Measurements from ENCODE around the gene INPP5E. TPM values are rescaled to one million over a fixed set of nuclear protein-coding genes. Genes with fewer than 3 reads are reported as not detected.

Gene INPP5E, protein sequence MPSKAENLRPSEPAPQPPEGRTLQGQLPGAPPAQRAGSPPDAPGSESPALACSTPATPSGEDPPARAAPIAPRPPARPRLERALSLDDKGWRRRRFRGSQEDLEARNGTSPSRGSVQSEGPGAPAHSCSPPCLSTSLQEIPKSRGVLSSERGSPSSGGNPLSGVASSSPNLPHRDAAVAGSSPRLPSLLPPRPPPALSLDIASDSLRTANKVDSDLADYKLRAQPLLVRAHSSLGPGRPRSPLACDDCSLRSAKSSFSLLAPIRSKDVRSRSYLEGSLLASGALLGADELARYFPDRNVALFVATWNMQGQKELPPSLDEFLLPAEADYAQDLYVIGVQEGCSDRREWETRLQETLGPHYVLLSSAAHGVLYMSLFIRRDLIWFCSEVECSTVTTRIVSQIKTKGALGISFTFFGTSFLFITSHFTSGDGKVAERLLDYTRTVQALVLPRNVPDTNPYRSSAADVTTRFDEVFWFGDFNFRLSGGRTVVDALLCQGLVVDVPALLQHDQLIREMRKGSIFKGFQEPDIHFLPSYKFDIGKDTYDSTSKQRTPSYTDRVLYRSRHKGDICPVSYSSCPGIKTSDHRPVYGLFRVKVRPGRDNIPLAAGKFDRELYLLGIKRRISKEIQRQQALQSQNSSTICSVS
- 10 to 100 TPM; 20.7 to 25.2 (median 22.5) TPM for total RNA-seq

DNA sequence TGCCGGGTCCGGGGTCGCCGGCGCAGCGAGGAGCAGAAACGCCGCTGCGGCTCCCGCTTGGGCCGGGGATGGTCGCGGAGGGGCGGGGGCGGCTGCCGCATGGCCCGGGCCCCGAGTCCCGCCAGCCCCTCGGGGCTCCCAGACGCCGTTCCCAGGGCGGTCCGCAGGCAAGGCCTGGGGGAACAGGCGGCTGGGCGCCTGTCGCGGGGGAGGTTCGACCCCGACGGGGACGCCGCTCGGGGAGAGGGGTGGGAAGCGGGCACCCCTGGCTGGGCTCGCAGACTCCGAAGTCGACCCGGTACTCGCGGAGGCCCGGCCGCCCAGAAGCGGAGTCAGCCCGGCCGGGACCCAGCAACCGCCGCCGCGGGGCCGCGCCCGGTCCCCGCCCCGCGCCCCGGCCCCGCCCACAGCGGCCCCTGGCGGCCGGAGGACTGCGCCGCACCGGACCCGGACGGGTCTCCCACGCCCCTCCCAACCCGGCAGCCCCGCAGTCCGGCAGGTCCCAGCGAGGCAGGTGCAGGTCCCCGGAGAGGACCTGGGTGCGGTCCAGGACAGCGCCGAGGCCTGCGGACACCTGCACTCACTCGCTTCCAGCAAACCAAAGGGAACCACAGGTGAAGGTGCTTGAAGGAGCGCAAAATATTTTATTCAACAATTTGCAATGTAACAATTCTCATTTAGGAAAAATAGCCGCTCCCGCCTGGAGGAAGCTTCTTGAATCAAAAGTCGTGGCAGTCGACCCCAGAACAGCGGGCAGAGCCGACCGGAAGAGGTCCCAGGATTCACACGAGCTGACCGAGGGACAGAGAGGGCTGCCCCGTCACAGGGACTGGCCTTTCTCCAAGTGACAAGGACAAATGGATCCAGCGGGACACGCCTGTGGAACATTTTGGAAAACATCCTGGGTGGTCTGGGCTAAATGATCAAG lies at the start of gene INPP5E:
INPP5E (minus strand) TSS at position 365 of the 928 bp plus-strand sequence. CDS start 426 bp downstream, outside the sequence.
- peaks cover 18% of the 10 kb centered on the region for H3K36me3 Mint-ChIP-seq (ENCODE audit: insufficient read depth)
- H3K4me3 Mint-ChIP-seq, result peak within 1 kb of the TSS; percentile 86
- peaks cover 26% of the 10 kb centered on the region for H3K4me1 Mint-ChIP-seq (ENCODE audit: low read depth)
- ATAC-seq, result peak; percentile 83 to 85
- H3K27me3 Mint-ChIP-seq (ENCODE audit: low read depth), result no peaks in the 10 kb centered on the region
- H3K9me3 Mint-ChIP-seq, result no peaks in the 10 kb centered on the region
- peak; percentile 82 for DNase-seq

DNA sequence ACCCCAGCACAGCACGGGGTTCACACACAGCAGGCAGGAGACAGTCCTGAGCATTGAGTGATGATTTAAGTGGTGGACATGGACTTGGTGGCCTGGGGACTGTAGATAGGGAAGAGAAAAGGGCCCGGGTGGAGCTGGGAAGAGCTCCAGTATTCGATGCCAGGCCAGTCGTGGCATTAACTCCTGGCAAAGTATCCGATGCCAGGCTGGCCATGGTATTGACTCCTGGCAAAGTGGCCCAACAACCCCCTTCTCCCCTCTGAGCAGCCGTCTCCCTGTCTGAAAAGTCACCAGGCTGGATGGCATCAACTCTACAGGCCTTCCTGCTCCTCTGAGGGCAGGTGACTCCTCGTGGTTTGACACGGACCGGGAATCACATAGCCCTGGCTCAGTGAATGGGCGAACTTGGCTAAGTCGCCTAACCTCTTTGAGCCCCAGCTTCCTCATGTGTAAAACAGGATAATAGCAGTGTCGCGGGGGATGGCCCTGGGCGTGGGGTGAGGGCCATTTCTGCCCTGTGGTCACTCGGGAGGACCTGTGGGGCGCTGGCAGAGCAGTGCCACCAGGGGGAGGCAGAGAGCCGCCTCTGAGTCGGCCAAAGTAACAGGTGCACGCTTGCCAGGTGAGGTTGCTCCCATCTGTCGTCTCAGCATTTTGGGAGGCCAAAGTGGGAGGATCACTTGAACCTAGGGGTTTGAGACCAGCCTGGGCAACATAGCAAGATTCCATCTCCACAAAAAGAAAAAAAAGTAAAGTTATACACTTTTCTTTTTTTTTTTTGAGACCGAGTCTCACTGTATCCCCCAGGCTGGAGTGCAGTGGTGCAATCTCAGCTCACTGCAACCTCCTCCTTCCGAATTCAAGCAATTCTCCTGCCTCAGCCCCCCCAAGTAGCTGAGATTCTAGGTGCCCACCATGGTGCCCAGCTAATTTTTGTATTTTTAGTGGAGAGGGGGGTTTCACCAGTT lies 48.9 kb upstream of the INPP5E start:
- DNase-seq, result peak; percentile 77
- Mint-ChIP-seq H3K4me1 (ENCODE audit: low read depth) (peaks cover 7% of the 10 kb centered on the region), H3K36me3 (ENCODE audit: insufficient read depth) (no peaks in the 10 kb centered on the region), H3K9me3 (no peaks in the 10 kb centered on the region), H3K27me3 (ENCODE audit: low read depth) (no peaks in the 10 kb centered on the region), H3K4me3 (no peak overlapping the region)
- ATAC-seq, result no peak

DNA sequence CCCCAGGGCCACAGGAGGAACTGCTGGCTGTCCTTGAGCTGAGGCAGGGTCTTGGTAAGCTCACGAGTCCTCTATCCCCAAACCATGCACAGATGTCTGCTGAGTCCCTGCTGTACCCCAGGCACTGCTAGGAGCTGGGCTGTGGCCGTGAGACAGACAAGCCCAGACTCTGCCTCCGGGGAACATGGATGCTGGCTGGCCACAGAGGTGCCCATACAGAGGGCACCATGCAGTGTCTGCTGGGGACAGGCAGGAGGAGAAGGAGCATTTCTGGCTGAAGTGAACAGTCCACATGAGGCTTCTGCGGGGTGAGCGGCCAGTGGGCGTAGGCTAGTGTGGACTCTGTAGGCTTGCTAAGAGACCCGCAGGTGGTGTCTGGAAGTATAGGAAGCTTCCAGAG lies 48.0 kb upstream of the INPP5E start:
- Mint-ChIP-seq H3K4me1 (ENCODE audit: low read depth) (peaks cover 7% of the 10 kb centered on the region), H3K36me3 (ENCODE audit: insufficient read depth) (no peaks in the 10 kb centered on the region), H3K4me3 (no peak overlapping the region), H3K27me3 (ENCODE audit: low read depth) (no peaks in the 10 kb centered on the region), H3K9me3 (no peaks in the 10 kb centered on the region)
- DNase-seq (no peak), ATAC-seq (no peak)

DNA sequence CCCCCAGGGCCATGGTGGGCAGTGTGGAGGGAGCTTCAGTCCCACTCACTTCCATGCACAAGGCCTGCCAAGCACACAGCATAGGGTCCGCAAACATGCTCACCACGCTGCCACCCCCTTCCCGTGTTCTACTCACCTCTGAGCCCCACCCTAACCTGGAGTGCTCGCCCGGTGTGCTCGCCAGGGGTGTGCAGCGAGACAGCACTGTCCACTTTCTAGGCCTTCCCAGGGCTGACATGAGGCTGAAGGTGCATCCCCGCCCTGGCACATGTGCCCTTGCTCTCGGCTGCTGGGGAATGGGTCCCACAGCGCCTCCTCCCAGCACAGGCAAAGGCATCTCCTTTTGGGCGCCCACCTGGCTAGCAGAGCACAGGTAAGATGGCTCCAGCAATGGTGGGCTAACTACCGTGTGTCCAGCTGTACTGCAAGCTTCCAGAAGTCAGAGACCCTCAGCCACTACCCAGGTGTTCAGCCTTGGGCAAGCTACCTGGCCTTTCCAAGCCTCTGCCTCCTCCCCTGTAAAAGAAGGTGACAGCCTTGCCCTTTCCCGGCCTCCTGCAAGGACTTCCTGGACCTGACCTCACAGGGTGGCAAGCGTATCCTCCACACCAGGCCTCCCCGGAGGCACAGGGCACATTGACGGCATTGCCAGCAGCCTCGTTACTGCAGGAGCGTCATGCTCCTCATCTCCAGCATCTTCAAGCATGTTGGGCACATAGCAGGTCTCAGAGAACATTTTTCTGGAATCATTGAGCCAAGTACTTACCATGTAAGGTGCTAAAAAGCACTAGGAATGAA lies 47.4 kb upstream of the INPP5E start:
- Mint-ChIP-seq H3K4me1 (ENCODE audit: low read depth) (peaks cover 9% of the 10 kb centered on the region), H3K4me3 (no peak overlapping the region), H3K9me3 (no peaks in the 10 kb centered on the region), H3K36me3 (ENCODE audit: insufficient read depth) (no peaks in the 10 kb centered on the region), H3K27me3 (ENCODE audit: low read depth) (no peaks in the 10 kb centered on the region)
- no peak for ATAC-seq
- no peak for DNase-seq

DNA sequence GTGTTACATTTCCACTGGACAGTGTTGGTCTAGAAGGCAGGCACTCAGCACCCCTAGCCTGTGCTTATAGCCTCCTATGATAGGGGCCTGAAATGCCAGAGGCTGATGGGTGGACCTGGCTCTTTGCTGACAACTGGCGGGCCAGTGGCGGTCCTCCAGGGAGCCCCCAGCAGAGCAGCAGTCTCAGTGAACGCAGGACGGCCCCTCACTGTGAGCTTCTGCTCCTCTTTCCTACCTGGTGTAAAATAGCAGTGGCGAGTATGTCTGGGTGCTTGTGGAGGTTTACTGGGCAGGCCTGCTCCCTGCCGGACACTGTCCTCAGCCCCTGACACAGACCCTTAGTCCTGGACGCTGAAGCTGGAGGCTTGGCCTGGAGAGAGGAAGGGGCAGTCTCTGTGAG lies 46.5 kb upstream of the INPP5E start:
- Mint-ChIP-seq H3K9me3 (no peaks in the 10 kb centered on the region), H3K4me3 (no peak overlapping the region), H3K4me1 (ENCODE audit: low read depth) (peaks cover 18% of the 10 kb centered on the region), H3K27me3 (ENCODE audit: low read depth) (no peaks in the 10 kb centered on the region), H3K36me3 (ENCODE audit: insufficient read depth) (no peaks in the 10 kb centered on the region)
- no peak for ATAC-seq
- no peak for DNase-seq

DNA sequence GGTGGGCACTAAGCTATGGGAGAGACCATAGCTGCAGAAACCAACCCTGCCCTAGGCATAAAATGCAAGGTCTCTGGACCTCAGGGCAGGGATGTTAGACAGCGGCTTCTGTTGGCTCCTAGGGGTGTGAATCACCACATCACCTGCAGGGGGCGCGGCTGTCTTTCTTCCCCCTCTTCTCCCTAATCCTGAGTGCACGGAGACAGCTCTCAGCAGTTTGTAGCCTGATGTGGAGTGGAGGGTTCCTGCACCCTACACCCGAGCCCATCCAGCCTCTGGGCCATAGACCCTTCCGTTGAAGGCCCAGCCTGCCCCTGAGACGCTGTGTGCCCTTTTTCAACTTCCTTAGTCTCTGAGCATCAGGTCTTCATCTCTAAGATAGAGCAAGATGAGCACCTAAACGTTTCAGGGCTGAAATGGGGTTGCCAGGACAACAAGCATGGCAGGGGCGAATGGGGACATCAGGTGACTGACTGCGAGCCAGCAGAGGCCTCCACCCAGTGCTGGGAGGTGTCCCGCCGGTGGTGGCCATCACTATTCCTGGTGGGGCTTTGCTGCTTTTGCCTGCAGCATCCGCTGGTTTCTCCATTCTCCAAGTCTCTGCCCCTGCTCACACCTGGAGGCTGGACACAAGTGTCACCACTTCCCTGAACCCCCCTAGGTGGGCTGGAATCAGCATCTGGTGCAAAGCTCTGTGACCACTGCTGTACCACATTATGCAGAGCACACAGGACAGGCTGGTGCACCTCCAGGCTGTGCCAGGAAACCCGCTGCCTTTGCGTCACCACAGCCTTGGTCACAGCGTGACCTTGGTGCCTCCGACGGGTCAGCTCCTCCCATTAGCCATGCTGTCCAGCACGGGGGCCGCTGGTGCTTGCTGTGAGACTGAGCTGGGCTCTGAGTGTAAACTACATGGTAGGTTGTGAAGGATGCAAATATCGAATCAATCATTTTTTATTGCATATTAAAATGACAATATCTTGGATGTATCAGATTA lies 45.7 kb upstream of the INPP5E start:
- DNase-seq (peak; percentile 81), ATAC-seq (no peak)
- peaks cover 22% of the 10 kb centered on the region for H3K4me1 Mint-ChIP-seq (ENCODE audit: low read depth)
- peak overlapping the region; percentile 63 for H3K4me3 Mint-ChIP-seq
- no peaks in the 10 kb centered on the region for H3K9me3 Mint-ChIP-seq
- H3K36me3 Mint-ChIP-seq (ENCODE audit: insufficient read depth), result no peaks in the 10 kb centered on the region
- H3K27me3 Mint-ChIP-seq (ENCODE audit: low read depth), result no peaks in the 10 kb centered on the region

DNA sequence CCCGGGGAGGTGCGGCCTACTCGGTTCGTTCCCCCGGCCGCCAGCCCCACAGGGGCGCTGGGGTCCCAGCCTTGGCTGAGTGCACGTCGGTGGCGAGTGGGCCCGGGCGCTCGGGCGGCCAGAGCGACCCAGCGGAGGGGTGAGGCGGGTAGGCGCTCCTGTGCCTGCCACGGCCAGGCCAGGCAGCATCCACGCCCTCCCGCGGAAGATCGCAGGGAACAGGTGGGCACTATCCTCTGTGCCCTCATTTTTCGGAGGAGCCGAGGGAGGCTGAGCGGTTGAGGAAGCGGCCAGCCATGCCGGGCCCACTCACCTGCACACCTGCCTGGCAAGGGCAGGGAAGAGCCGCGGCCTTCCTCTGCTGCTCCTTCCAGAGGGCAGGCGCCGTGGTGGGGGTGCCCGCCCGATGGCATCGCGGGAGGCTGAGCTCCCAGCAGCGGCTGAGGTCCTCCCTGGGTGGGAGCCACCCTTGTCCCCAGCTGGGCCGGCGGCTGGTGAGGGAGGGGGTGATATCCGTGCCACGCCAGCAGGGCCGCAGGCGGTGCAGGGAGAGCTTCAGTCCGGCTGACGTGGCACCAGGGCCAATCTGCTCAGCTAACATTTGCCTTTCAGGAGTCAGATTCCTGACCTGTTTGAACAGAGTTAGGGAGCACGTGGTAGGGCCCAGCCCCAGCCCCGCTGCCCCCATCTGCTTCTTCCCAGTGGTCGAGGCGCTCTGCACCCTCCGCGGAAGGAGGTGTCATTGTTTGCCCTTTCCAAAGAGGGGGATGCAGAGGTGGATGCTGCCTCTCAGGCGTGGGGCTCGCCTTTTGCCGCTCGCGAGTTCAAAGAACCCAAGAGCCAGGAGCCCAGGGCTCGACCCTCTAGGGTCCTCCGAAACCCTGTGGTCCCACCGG lies 44.8 kb upstream of the INPP5E start:
- no peak for DNase-seq
- no peaks in the 10 kb centered on the region for H3K27me3 Mint-ChIP-seq (ENCODE audit: low read depth)
- peak overlapping the region; percentile 63 for H3K4me3 Mint-ChIP-seq
- peaks cover 3% of the 10 kb centered on the region for H3K36me3 Mint-ChIP-seq (ENCODE audit: insufficient read depth)
- no peak for ATAC-seq
- no peaks in the 10 kb centered on the region for H3K9me3 Mint-ChIP-seq
- H3K4me1 Mint-ChIP-seq (ENCODE audit: low read depth), result peaks cover 28% of the 10 kb centered on the region

DNA sequence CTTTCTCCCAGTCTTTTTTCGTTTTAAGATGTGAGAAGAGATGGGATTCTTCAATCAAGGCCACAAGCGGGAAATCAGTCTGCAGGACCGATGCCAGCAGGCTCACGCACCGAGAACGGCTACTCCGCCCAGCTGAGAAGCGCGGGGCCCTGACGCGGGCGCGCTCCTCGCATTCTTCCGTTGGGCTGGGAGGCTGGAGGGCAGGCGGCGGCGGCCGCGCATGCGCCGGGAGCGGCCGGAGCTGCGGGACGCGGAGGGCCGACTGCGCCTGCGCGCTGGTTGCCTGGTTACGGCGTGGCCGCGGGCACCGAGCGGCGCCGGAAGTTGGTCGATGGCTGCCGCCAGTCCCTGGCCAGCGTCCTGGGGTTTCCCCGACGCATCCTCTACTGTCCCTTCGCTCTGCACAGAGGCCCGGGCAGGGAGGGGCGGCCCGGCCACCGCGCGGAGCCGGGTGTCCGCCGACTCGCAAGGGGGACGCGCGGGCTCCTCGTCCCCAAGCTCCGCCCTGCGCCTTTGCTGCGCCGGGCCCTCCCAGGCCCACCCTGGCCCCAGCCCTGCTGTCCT lies 44.0 kb upstream of the INPP5E start:
- Mint-ChIP-seq H3K4me1 (ENCODE audit: low read depth) (peaks cover 32% of the 10 kb centered on the region), H3K27me3 (ENCODE audit: low read depth) (no peaks in the 10 kb centered on the region), H3K9me3 (no peaks in the 10 kb centered on the region), H3K4me3 (peak overlapping the region; percentile 88), H3K36me3 (ENCODE audit: insufficient read depth) (peaks cover 5% of the 10 kb centered on the region)
- DNase-seq (peak; percentile 92), ATAC-seq (peak; percentile 66 to 71)

DNA sequence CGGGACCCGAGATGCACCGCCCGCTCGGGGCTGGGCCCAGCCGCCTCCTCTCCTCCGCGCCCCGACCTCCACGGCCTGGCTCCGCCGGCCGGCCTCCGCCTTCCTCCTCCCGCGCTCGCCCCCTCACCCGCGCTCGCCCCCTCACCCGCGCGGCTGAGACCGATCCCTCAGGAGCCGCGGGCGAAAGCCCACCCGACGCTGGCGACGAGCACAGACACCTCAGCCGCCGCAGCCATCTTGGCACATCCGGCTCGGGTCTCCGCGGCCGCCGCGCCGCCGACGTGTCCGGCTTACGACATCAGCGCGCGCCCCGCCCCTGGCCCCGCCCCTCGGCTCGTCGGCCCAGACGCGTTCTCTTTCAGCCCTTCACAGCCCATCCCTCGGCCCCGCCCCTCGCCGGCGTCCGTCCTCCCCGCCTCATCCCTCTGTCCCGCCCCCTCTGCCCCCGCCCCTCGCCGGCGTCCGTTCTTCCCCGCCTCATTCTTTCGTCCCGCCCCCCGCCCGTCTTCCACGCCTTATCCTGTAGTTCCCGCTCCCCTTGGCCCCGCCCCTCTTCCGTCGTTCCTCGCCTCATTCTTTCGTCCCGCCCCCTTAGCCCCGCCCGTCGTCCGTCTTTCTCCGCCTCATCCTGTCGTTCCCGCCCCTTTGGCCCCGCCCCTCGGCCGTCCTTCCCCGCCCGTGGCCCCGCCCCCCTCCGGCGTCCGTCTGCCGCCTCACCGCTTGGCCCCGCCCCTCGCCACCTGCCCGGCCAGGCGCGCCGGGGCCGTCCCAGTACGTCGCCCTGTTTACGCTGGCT lies 43.3 kb upstream of the INPP5E start, which contains the start of gene SEC16A:
SEC16A (minus strand) TSS at position 248 of the 796 bp plus-strand sequence. CDS start 5,425 bp downstream, outside the sequence.
- peaks cover 35% of the 10 kb centered on the region for H3K4me1 Mint-ChIP-seq (ENCODE audit: low read depth)
- ATAC-seq, result peak; percentile 71 to 72
- peak within 1 kb of the TSS; percentile 88 for H3K4me3 Mint-ChIP-seq

DNA sequence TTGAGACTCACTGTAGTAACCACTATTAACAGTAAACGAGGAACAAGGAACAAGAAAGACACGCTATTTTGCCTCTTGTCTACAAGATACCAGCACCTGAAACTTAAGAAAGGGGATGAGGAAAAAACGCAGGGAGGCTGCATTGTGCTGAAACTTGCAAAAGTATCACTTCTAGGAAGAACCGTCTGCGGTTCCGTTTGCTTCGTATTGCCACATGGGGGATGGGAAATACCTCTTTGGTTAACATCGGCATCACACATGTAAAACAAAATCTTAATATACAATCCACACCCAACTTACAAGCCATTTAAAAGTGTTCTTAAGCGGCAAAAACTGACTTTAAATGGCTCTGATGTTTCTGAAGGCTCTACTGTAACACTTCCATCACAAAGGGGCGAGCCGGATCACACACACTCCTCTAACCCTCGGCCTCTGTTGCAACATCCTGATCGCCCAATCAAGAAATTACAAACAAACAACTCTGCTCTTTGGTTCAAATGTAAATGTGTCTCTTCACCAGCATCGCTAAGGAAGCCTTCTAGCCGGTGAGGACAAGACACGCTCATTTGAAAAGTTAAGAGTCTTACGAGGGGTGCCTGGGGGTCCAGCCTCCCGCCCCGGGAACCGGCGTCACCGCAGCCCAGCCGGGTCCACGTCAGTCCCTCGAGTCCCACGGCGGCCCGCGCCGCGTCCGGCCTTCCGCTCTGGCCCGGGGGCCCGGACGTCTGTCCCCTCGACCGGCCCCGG lies 42.6 kb upstream of the INPP5E start:
- Mint-ChIP-seq H3K27me3 (ENCODE audit: low read depth) (no peaks in the 10 kb centered on the region), H3K36me3 (ENCODE audit: insufficient read depth) (peaks cover 7% of the 10 kb centered on the region), H3K4me1 (ENCODE audit: low read depth) (peaks cover 35% of the 10 kb centered on the region), H3K9me3 (no peaks in the 10 kb centered on the region), H3K4me3 (peak overlapping the region; percentile 88)
- peak; percentile 25 for DNase-seq
- ATAC-seq, result peak in 1 of 2 donors; percentile 0

More for the DNA sequence above, 43.3 kb upstream of the INPP5E start, which contains the start of gene SEC16A:
- no peaks in the 10 kb centered on the region for H3K9me3 Mint-ChIP-seq
- H3K27me3 Mint-ChIP-seq (ENCODE audit: low read depth), result no peaks in the 10 kb centered on the region
- peaks cover 5% of the 10 kb centered on the region for H3K36me3 Mint-ChIP-seq (ENCODE audit: insufficient read depth)
- DNase-seq, result peak; percentile 100
